Stimulated activated CD8-positive, alpha-beta memory T cell treated with anti-CD3 and anti-CD28 coated beads, Interleukin-15, amount 100 ng/mL, for 24 hours (primary cell): ENCODE measurements around the gene SEL1L.
"Not testable (repeated sequence)": the region's sequence is repeated elsewhere in the genome, so short reads cannot be mapped to it uniquely, and the experiment has no call there.

Experiments
- DNase-seq: peaks from one replicate; pipeline ENCODE4 v3.0.0-alpha.2; 2020; ENCODE audit warnings: low read depth

SEL1L gene

GRCh38 chr14:81525129-81525528, 8.5 kb downstream of the SEL1L start:
- DNase-seq, result no peak

- DNase-seq, result no peak
These were observed 10.0 kb downstream of the SEL1L start for GRCh38 chr14:81523616-81524015.

- DNase-seq, result no peak
These were observed 10.6 kb downstream of the SEL1L start for GRCh38 chr14:81523016-81523415.

- no peak for DNase-seq
These were observed 12.3 kb downstream of the SEL1L start for GRCh38 chr14:81521356-81521755.

GRCh38 chr14:81519200-81520011, 14.2 kb downstream of the SEL1L start:
- DNase-seq, result no peak

DNA sequence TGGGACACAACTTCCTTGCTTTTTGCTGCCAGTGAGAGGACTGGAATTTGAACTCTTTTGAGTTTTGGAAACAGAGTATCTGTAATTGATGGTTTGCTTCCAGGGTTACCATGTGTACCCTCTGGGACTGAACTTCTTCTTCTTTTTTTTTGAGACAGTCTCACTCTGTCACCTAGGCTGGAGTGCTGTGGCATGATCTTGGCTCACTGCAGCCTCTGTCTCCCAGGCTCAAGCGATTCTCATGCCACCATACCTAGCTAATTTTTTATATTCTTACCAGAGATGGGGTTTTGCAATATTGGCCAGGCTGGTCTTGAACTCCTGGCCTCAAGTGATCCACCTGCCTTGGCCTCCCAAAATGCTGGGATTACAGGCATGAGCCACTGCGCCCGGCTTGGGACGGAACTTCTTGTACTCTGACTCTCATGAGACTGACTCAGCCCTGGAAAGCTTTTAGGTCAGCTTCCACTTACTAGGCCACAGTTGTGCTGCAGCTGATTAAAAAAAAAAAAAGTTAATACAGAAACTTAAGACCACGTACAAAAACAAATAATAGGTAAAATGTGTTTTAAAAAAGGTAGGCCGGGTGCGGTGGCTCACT, 15.8 kb downstream of the SEL1L start:
- no peak for DNase-seq

DNA sequence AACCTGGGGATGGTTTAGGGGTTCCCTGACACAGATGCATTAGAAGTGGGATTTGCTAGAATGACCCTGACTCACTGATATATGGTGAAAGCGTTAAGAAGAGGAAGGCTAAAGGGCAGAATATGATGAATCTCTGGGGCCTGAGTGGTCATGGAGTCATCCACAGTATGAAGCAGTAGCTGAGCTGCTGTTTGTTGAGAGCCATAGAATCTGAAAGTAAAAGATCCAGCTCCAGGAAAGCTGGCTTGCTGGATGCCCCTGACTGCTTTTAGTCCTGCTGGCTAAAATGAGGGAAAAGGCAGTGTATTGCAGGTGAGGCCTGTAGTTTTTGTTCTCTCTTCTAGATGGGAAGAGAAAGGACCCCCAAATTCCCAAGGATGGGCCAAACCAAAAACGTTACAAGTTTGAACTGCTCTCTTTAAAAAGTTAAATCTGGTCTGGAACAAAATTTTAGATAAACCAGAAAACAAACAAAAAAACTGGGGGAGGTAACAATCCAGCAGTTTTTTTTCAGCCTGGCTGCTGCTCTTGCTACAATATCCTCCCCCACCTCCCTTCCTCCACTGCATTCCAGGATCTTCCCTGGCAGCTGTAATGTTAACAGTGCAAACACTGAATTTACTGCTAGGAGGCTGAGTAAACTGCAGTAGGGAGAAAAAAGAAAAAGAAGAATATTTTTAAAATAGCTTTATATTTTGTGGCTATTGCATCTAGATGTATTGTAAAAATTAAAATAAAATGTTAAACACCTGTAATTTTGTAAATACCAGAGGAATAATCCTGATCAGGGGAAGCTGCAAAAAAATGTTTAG, 16.5 kb downstream of the SEL1L start:
- no peak for DNase-seq

- not testable (repeated sequence) for DNase-seq
These were observed 17.7 kb downstream of the SEL1L start for GRCh38 chr14:81515927-81516326.

DNA sequence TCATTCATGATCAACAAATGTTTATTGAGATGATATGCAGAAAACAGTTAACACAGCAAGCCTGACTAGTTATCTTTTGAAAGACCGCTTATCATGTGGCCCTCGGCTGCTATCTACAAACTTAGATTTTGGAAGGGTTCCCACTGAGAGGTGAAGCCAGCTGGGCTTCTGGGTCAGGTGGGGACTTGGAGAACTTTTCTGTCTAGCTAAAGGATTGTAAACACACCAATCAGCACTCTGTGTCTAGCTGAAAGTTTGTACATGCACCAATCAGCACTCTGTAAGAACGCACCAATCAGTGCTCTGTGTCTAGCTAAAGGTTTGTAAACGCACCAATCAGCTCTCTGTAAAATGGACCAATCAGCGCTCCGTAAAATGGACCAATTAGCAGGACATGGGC, 20.8 kb downstream of the SEL1L start:
- DNase-seq, result not testable (repeated sequence)

DNA sequence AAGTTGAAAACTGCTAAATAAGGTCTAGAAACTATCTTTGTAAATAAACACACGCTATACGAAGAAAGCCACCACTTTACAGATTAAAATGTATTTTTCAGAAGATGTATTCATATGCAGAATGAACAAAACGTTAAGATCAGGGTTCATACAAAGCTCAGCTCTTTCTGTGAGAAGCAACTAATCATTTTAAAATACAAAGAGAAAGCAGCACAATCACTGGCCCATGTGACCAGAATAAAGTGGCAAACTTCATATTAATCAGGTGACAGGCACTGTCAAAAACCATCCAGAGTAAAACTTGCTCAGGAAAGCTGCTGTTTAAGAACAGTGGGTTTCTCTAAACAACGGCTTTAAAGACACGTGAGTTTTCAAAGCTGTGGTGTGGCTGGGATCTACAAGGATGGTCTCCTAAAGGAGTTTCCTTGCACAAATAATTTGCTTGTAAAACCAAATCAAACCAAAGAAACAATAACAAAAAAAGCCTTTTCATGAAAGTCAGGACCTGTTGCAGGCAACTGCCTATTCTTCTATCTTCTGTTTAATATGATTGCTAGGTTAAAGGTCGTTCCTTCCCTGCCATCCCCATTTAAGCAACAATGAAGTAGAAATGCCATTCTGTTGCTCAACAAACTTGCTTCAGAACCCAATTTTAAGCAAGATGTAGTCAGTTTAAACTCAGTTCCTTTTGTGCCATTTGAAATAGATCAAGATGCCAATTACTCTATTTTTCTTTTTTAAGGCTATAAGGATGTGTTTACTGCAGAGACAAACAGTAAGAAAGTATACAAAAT, 22.3 kb downstream of the SEL1L start:
- DNase-seq, result no peak

DNA sequence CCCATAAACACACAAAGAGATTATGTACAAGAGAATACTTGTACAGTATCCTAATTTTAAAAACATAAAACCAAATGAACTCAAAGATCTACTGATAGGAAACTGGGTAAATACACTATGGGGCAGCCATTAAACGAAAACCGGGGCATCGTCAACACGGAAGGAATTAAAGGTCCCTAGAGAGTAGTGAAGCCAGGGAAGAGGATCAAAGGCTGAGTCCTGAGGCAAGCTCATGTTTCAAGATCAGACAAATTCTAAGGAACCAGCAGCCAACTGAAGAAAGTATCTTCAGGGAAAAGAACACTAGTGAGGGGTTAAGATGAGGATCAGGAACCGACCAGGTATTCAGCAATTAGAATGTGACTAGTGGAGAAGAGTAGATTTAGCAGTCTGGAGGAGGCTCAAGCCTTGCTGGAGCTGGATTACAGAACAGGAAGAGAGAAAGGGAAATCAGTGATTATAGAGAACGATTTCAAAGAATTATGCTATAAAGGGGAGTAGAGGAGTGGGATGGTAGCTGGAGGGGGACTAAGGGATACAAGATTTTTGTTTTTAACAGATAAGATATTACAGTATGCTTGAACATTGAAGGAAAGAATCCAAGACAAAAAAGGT, 23.7 kb downstream of the SEL1L start:
- DNase-seq, result no peak

- no peak for DNase-seq
These were observed 24.3 kb downstream of the SEL1L start for GRCh38 chr14:81509321-81509720.

DNA sequence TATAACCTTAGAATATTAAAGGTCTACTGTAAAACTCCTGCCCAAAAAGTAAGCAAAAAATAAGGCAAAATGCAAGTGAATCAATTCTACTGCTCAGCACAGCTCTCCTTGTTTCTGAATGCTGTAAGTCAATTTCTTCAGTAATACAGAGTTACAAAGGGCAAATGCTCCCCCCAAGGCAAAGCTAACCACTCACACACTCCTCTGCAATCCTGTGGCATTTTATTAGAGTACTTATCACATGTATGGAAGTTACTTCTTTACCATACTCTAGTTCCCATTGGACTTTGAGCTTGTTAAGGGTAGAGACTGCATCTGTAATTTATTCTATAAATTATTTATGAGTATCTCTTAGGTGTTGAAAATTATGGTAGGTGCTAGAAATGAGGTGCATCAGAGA, 27.2 kb downstream of the SEL1L start:
- no peak for DNase-seq

- no peak for DNase-seq
These were observed 28.8 kb downstream of the SEL1L start for GRCh38 chr14:81504864-81505263.

- DNase-seq, result no peak
These were observed 47.9 kb downstream of the SEL1L start for GRCh38 chr14:81485781-81486180.

DNA sequence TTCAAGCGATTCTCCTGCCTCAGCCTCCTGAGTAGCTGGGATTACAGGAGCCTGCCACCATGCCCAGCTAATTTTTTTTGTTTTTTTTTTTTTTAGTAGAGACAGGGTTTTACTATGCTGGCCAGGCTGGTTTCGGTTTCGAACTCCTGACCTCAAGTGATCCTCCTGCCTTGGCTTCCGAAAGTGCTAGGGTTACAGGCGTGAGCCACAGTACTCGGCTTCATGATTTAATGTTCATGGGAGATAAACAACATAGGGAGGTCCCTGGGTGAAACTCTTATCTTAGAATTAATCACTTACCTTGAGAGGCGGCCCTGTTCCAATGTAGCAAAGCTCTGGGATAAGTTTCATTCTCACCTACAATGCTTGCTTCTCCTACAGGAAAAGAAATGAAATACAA, 48.3 kb downstream of the SEL1L start:
- DNase-seq, result no peak

- no peak for DNase-seq
These were observed 49.5 kb downstream of the SEL1L start for GRCh38 chr14:81484120-81484519.

GRCh38 chr14:81480741-81481140, 52.9 kb downstream of the SEL1L start:
- DNase-seq, result no peak

- no peak for DNase-seq
These were observed 55.2 kb downstream of the SEL1L start for GRCh38 chr14:81478446-81478845.

- DNase-seq, result no peak
These were observed 56.8 kb downstream of the SEL1L start for GRCh38 chr14:81476816-81477215.

- no peak for DNase-seq
These were observed 58.8 kb downstream of the SEL1L start for GRCh38 chr14:81474685-81475324.
